HG02759 (cell line): ENCODE results near the gene PTCH2.
"Not testable (repeated sequence)": the region's sequence is repeated elsewhere in the genome, so short reads cannot be mapped to it uniquely, and the experiment has no call there.

Experiments
- ATAC-seq: cut with Tn5 transposase; IDR thresholded peaks from one replicate; pipeline ENCODE4 v1.9.1; 2021; ENCODE audit warnings: mild to moderate bottlenecking, moderate library complexity; ENCODE audit not compliant: unreplicated experiment

Gene PTCH2

DNA sequence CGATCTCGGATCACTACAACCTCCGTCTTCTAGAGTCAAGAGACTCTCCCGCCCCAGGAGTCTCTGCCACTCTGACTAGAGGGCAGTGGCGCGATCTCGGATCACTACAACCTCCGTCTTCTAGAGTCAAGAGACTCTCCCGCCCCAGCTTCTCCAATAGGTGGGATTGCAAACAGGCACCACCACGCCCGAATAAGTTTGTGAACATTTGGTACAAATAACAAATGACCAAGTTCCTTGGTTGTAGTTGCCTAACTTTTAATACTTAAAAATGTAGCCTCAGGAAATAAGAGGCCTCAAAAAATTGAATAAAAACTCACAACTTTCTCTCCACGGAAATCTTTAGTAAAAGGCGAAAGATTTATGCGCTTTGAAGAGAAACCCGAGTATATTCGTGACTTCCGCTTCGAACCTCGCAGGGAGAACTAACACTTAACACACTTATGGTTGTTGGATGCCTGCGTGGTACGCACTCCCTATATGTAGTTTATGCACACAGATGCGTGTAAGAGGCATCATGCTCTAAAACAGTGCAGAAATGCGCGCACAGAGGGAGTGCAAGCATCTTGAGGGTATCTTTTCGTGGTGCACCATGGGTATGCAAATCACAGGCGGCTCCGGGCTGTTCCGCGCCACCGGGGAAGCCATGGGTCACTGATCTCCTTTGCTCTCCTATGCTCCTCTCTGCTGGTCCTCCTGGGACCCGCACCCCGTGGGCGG is 23.3 kb downstream of the PTCH2 start:
- peak; percentile 78 for ATAC-seq

DNA sequence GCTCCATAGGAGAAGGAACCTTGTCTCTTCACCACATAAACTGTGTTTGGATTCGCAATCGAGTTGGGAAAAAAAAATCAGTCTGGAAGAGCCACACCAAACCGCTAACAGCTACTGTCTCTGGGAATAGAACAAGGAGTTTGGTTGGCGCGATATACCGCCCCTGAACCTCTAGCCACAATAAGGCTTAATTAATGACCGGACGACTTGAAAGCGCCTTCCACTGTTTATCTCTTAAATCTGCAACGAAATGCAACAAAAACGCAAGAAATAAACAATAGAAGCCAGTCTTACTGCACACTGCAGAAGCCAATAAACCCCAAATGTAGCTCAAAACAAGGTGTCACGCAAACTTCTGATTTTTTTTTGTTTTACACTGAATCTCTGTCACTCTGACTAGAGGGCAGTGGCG is 23.9 kb downstream of the PTCH2 start:
- ATAC-seq: no peak

GRCh38 chr1:44817771-44818495 is 25.1 kb downstream of the PTCH2 start:
- no peak for ATAC-seq

DNA sequence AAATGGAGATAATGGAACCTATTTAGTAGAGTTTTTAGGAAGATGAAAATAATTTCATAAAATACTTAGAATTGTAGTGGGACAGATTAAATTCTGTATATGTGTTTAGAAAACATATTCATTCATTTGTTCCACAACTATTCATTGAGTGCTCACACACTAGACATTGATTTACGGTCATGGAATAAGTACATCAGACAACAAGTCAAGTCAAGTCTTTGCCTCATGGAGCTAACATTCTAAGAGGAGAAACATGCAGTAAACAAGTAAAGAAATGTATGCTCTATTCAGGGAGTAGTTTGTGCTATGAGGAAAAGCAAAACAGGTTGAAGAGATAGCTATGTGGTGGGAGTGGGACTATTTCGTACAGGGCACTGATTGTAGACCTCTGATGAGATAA is 25.7 kb downstream of the PTCH2 start:
- ATAC-seq: no peak

- not testable (repeated sequence) for ATAC-seq
These were observed 27.1 kb downstream of the PTCH2 start for GRCh38 chr1:44815926-44816325.

DNA sequence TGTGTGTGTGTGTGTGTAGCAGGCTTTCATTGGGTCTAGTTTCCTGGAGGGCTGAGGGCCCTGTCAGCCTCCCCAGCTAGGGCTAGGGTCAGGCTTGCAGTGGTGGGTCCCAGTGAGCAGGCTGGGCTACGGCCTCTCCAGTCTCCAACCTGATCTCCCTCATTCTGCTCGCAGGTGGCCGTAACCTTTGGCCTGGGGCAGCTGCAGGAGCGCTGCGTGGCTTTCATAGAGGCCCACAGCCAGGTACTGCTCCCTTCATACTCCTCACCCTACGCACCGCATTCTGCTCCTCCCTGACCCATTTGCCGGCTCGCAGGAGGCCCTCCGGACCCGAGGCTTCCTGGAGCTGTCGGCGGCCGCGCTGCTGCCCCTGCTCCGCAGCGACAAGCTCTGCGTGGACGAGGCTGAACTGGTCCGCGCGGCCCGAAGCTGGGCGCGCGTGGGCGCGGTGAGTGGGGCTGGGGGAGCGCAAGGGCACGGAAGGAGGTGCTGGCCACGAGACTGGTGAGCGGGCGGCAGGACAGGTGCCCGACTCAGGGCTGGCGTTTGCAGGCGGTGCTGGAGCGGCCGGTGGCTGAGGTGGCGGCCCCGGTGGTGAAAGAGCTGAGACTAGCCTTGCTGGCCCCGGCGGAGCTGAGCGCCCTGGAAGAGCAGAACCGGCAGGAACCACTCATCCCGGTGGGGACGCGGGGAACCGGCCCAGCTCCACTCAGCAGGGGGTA is 30.1 kb downstream of the PTCH2 start:
- no peak for ATAC-seq

DNA sequence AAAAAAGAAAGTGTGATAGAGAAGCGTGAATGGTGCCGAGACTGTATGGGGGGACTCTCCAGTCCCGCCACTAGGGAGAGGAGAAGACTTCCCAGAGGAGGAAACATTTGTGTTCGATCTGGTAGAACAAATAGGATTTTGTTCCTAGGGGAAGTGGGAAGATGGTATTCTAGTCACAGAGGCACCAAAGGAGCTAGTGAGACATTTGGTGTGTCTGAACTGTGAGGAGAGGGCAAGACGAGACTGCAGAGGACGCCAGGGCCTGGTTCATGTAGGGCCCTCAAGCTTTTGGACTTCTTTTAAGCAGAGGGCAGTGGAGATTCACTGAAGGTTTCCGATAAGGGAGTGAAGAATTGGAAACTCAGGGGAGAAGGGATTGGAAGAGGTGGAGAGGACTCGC is 31.8 kb downstream of the PTCH2 start:
- ATAC-seq: no peak

DNA sequence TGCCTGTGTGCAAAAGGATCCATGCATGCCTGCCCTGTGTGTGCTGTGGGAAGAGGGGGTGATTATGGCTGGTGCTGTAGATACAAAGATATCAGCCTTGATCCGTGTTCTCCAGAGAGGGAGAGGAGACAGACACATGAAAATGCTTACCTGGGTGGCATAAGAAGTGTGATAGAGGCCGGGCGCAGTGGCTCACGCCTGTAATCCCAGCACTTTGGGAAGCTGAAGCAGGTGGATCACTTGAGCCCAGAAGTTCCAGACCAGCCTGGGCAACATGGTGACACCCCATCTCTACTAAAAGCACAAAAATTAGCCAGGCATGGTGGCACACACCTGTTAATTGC is 32.3 kb downstream of the PTCH2 start:
- ATAC-seq: not testable (repeated sequence)

GRCh38 chr1:44810101-44810761 is 32.8 kb downstream of the PTCH2 start:
- ATAC-seq: no peak

- peak; percentile 43 for ATAC-seq
These were observed 33.8 kb downstream of the PTCH2 start for GRCh38 chr1:44808938-44809917.

DNA sequence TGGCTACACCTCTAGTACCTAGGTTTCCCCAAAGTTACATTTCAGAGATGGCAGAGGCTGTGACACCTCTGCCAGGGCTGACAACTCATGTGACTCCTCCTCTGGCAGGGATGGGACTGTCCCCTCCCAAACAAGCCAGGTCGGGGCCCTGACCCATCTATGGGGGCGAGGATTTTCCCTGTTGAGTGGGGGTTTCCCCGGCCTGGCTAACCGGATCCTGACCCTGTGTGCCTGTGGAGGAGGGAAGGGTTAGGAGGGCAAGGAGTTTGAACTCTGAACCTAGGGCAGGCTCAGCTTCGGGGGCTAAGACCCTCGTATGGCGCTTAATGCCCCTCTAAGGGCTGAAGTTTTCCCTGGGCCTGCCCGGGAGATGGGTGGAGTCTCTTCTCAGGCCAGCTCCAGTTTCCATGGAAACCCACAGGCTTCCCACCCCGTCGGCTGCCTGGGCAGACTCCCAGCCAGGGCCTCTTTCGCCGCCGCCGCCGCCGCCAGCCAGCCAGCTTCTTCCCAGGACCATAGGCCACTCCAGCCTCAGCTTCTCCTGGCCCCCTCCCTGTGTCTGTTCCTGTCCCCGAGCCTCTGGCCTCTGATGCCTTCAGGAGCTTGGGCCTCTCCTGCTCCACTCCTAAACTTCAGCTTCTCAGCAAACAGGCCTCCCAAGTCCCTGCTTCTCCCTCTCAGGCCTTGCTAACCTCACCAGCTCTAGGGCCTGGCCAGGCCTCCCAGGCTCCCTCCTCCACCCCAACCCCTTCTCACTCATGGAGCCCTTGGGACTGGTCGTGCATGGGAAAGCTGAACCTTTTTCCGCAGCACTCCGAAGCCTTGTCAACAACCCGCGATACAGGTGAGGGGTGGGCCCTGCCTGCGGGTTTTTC is 34.8 kb downstream of the PTCH2 start, which contains the start of gene BTBD19:
Gene BTBD19, plus strand, starts transcription at position 461 of the 875 bp plus-strand sequence. Its CDS starts 298 bp downstream, at position 759.
- peak; percentile 32 for ATAC-seq

GRCh38 chr1:44807364-44808062 is 35.5 kb downstream of the PTCH2 start:
- ATAC-seq: peak; percentile 41

GRCh38 chr1:44806704-44807363 is 36.2 kb downstream of the PTCH2 start, which contains the start of gene DYNLT4:
Gene DYNLT4 (minus strand): TSS chr1:44807351. CDS start chr1:44806668, 683 bp downstream.
- ATAC-seq: no peak

GRCh38 chr1:44806025-44806703 is 36.9 kb downstream of the PTCH2 start:
- no peak for ATAC-seq

DNA sequence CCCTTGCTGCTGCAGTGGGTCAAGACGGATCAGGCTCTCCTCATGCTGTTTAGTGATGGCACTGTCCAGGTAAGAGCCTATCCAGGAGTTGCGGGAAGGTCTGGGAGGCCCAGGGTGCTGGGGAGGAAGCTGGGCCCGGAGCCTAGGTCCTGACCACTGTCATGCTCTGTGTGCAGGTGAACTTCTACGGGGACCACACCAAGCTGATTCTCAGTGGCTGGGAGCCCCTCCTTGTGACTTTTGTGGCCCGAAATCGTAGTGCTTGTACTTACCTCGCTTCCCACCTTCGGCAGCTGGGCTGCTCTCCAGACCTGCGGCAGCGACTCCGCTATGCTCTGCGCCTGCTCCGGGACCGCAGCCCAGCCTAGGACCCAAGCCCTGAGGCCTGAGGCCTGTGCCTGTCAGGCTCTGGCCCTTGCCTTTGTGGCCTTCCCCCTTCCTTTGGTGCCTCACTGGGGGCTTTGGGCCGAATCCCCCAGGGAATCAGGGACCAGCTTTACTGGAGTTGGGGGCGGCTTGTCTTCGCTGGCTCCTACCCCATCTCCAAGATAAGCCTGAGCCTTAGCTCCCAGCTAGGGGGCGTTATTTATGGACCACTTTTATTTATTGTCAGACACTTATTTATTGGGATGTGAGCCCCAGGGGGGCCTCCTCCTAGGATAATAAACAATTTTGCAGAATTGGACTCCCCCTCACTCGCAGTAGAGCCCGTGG is 37.6 kb downstream of the PTCH2 start:
- ATAC-seq: no peak

GRCh38 chr1:44803312-44804095 is 39.5 kb downstream of the PTCH2 start:
- ATAC-seq: no peak
